Activated T-helper 17 cell treated with anti-CD3 and anti-CD28 coated beads, Interleukin-2, amount 50 U/mL, for 72 hours (primary cell): ENCODE data around the gene HTR7. TPM values are rescaled to one million over a fixed set of nuclear protein-coding genes. Genes with fewer than 3 reads are reported as not detected.
A peak's percentile ranks its signal among the peaks of the same experiment; 100 is the strongest.

Experiments
- ATAC-seq: fragments of 150-1000 bp; cut with Tn5 transposase; replicated peaks from 2 replicates; pipeline ENCODE4 v1.10.0; 2021; ENCODE audit warnings: mild to moderate bottlenecking, moderate library complexity
- H3K27ac Mint-ChIP-seq: one replicate; pipeline ENCODE4 v1.8.0; 2022; ENCODE audit warnings: mixed read lengths
- H3K27me3 Mint-ChIP-seq: one replicate; pipeline ENCODE4 v1.8.0; 2022; ENCODE audit warnings: mixed read lengths
- H3K36me3 Mint-ChIP-seq: one replicate; pipeline ENCODE4 v1.8.0; 2022; ENCODE audit warnings: low read depth, mild to moderate bottlenecking, mixed read lengths
- H3K4me1 Mint-ChIP-seq: one replicate; pipeline ENCODE4 v1.8.0; 2022; ENCODE audit warnings: mixed read lengths
- H3K4me3 Mint-ChIP-seq: one replicate; pipeline ENCODE4 v1.8.0; 2022; ENCODE audit warnings: mild to moderate bottlenecking, mixed read lengths
- H3K9me3 Mint-ChIP-seq: one replicate; pipeline ENCODE4 v1.8.0; 2022; ENCODE audit warnings: mixed read lengths
- total RNA-seq, 2 donors: library from RNA; stranded (reverse); gene quantifications; one replicate each; pipeline ENCODE4 v1.2.3, GENCODE V29; 2022

HTR7 gene
- total RNA-seq, 2 donors from 2014 or later: 0.16 to 0.28 TPM

- ATAC-seq: no peak
- no peak overlapping the region for H3K27ac Mint-ChIP-seq
These were observed 82.3 kb downstream of the HTR7 start for GRCh38 chr10:90775351-90776028.

GRCh38 chr10:90769946-90770841 lies 87.6 kb downstream of the HTR7 start:
- no peak for ATAC-seq
- Mint-ChIP-seq H3K4me1 (no peaks in the 10 kb centered on the region), H3K36me3 (no peaks in the 10 kb centered on the region), H3K27me3 (peaks cover 16% of the 10 kb centered on the region), H3K27ac (no peak overlapping the region), H3K4me3 (no peak overlapping the region), H3K9me3 (no peaks in the 10 kb centered on the region)

More at GRCh38 chr10:90775351-90776028, 82.3 kb downstream of the HTR7 start:
- Mint-ChIP-seq H3K36me3 (no peaks in the 10 kb centered on the region), H3K4me1 (no peaks in the 10 kb centered on the region), H3K4me3 (no peak overlapping the region), H3K27me3 (peaks cover 18% of the 10 kb centered on the region), H3K9me3 (no peaks in the 10 kb centered on the region)

- H3K4me1 Mint-ChIP-seq: no peaks in the 10 kb centered on the region
- peak; percentile 73 for ATAC-seq
- no peak overlapping the region for H3K27ac Mint-ChIP-seq
- no peaks in the 10 kb centered on the region for H3K9me3 Mint-ChIP-seq
- no peak overlapping the region for H3K4me3 Mint-ChIP-seq
- peaks cover 49% of the 10 kb centered on the region for H3K27me3 Mint-ChIP-seq
- H3K36me3 Mint-ChIP-seq: no peaks in the 10 kb centered on the region
These were observed 106.5 kb downstream of the HTR7 start for GRCh38 chr10:90751107-90751997.

GRCh38 chr10:90746829-90747228 lies 111.0 kb downstream of the HTR7 start:
- ATAC-seq: no peak
- no peaks in the 10 kb centered on the region for H3K9me3 Mint-ChIP-seq
- peaks cover 46% of the 10 kb centered on the region for H3K27me3 Mint-ChIP-seq
- no peaks in the 10 kb centered on the region for H3K36me3 Mint-ChIP-seq
- H3K27ac Mint-ChIP-seq: no peak overlapping the region
- no peak overlapping the region for H3K4me3 Mint-ChIP-seq
- H3K4me1 Mint-ChIP-seq: no peaks in the 10 kb centered on the region

- ATAC-seq: no peak
- Mint-ChIP-seq H3K4me3 (no peak overlapping the region), H3K36me3 (no peaks in the 10 kb centered on the region), H3K27ac (no peak overlapping the region), H3K9me3 (no peaks in the 10 kb centered on the region), H3K4me1 (no peaks in the 10 kb centered on the region), H3K27me3 (peaks cover 34% of the 10 kb centered on the region)
These were observed 112.3 kb downstream of the HTR7 start for GRCh38 chr10:90745565-90745964.

GRCh38 chr10:90743291-90743690 lies 114.5 kb downstream of the HTR7 start:
- H3K27ac Mint-ChIP-seq: no peak overlapping the region
- no peak overlapping the region for H3K4me3 Mint-ChIP-seq
- H3K27me3 Mint-ChIP-seq: peaks cover 35% of the 10 kb centered on the region
- no peaks in the 10 kb centered on the region for H3K9me3 Mint-ChIP-seq
- no peaks in the 10 kb centered on the region for H3K4me1 Mint-ChIP-seq
- no peaks in the 10 kb centered on the region for H3K36me3 Mint-ChIP-seq
- ATAC-seq: no peak

- no peaks in the 10 kb centered on the region for H3K4me1 Mint-ChIP-seq
- no peaks in the 10 kb centered on the region for H3K36me3 Mint-ChIP-seq
- H3K9me3 Mint-ChIP-seq: no peaks in the 10 kb centered on the region
- H3K27ac Mint-ChIP-seq: no peak overlapping the region
- no peak overlapping the region for H3K4me3 Mint-ChIP-seq
- peaks cover 28% of the 10 kb centered on the region for H3K27me3 Mint-ChIP-seq
- ATAC-seq: no peak
These were observed 115.8 kb downstream of the HTR7 start for GRCh38 chr10:90741926-90742565.

- Mint-ChIP-seq H3K4me1 (no peaks in the 10 kb centered on the region), H3K36me3 (no peaks in the 10 kb centered on the region), H3K27ac (no peak overlapping the region), H3K27me3 (peaks cover 23% of the 10 kb centered on the region), H3K4me3 (no peak overlapping the region), H3K9me3 (no peaks in the 10 kb centered on the region)
- no peak for ATAC-seq
These were observed 117.6 kb downstream of the HTR7 start for GRCh38 chr10:90740265-90740664.

GRCh38 chr10:90738885-90739284 lies 119.0 kb downstream of the HTR7 start:
- no peak overlapping the region for H3K27ac Mint-ChIP-seq
- H3K27me3 Mint-ChIP-seq: peaks cover 21% of the 10 kb centered on the region
- no peak for ATAC-seq
- H3K4me3 Mint-ChIP-seq: no peak overlapping the region
- no peaks in the 10 kb centered on the region for H3K4me1 Mint-ChIP-seq
- H3K9me3 Mint-ChIP-seq: no peaks in the 10 kb centered on the region
- no peaks in the 10 kb centered on the region for H3K36me3 Mint-ChIP-seq

GRCh38 chr10:90734415-90734814 lies 123.4 kb downstream of the HTR7 start:
- Mint-ChIP-seq H3K4me3 (no peak overlapping the region), H3K36me3 (no peaks in the 10 kb centered on the region), H3K9me3 (no peaks in the 10 kb centered on the region), H3K27me3 (peaks cover 13% of the 10 kb centered on the region), H3K27ac (no peak overlapping the region), H3K4me1 (no peaks in the 10 kb centered on the region)
- ATAC-seq: no peak

- no peaks in the 10 kb centered on the region for H3K4me1 Mint-ChIP-seq
- peaks cover 10% of the 10 kb centered on the region for H3K27me3 Mint-ChIP-seq
- H3K27ac Mint-ChIP-seq: no peak overlapping the region
- H3K9me3 Mint-ChIP-seq: no peaks in the 10 kb centered on the region
- no peaks in the 10 kb centered on the region for H3K36me3 Mint-ChIP-seq
- no peak overlapping the region for H3K4me3 Mint-ChIP-seq
- ATAC-seq: no peak
These were observed 125.3 kb downstream of the HTR7 start for GRCh38 chr10:90732581-90732980.

- ATAC-seq: peak; percentile 47
- Mint-ChIP-seq H3K4me1 (no peaks in the 10 kb centered on the region), H3K4me3 (peak overlapping the region; percentile 18), H3K27me3 (no peaks in the 10 kb centered on the region), H3K36me3 (no peaks in the 10 kb centered on the region), H3K27ac (peak overlapping the region; percentile 40), H3K9me3 (no peaks in the 10 kb centered on the region)
These were observed 134.3 kb downstream of the HTR7 start for GRCh38 chr10:90723416-90724068.

- no peaks in the 10 kb centered on the region for H3K4me1 Mint-ChIP-seq
- H3K9me3 Mint-ChIP-seq: no peaks in the 10 kb centered on the region
- H3K27me3 Mint-ChIP-seq: no peaks in the 10 kb centered on the region
- no peak overlapping the region for H3K4me3 Mint-ChIP-seq
- no peaks in the 10 kb centered on the region for H3K36me3 Mint-ChIP-seq
- no peak overlapping the region for H3K27ac Mint-ChIP-seq
- no peak for ATAC-seq
These were observed 135.0 kb downstream of the HTR7 start for GRCh38 chr10:90722832-90723231.
